Mammary epithelial cell (primary cell): ENCODE data around the gene HSPH1.

Experiments used
- EZH2 ChIP-seq: IDR thresholded peaks from 2 replicates; pipeline ENCODE4 v1.6.1; 2012; ENCODE audit warnings: low read length, inconsistent platforms, borderline replicate concordance
- TF ChIP-seq, protein P1 (sequence below), 2 donors: IDR thresholded peaks in 1 of 2; conservative IDR thresholded peaks in 1 of 2; 2 replicates each; pipeline ENCODE4 v1.5.1; 2011 to 2012; ENCODE audit warnings: inconsistent platforms in 2 of 2, low read length in 2 of 2, mild to moderate bottlenecking in 2 of 2, control low read depth in 1 of 2, low read depth in 1 of 2; ENCODE audit not compliant: insufficient read depth in 1 of 2; ENCODE audit errors: extremely low read depth in 1 of 2

DNA sequence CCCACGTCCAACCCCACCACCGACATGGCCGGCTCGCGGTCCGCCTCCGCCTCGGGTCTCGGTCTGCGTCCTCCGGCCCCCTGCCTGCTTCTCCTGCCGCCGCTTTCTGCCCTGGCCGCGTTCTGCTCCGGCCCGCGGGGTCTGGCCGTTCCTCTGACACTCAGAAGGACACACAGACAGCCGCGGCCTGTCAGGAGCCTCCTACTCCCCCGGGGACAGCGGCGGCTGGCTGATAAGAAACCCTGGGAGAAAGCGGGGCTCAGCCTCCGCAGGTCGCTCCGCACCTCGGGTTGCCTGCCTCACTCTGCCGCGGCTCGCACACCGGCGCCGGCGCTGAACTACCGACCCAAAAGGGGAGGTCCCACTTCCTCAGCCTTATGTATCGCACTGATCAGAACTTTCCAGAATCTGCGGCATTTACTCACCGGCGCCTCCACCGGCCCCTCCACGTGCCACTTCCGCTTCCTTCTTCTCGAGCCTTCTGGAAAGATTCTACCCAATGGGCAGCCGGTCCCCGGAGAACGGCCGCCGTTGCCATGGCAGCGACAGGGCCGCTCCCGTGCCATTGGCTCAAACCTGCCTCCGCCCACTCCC is at the start of gene HSPH1:
- TF ChIP-seq, protein P1, sequence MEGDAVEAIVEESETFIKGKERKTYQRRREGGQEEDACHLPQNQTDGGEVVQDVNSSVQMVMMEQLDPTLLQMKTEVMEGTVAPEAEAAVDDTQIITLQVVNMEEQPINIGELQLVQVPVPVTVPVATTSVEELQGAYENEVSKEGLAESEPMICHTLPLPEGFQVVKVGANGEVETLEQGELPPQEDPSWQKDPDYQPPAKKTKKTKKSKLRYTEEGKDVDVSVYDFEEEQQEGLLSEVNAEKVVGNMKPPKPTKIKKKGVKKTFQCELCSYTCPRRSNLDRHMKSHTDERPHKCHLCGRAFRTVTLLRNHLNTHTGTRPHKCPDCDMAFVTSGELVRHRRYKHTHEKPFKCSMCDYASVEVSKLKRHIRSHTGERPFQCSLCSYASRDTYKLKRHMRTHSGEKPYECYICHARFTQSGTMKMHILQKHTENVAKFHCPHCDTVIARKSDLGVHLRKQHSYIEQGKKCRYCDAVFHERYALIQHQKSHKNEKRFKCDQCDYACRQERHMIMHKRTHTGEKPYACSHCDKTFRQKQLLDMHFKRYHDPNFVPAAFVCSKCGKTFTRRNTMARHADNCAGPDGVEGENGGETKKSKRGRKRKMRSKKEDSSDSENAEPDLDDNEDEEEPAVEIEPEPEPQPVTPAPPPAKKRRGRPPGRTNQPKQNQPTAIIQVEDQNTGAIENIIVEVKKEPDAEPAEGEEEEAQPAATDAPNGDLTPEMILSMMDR (conservative IDR thresholded peaks at IDR 0.05 in 1 of 2, IDR thresholded peaks at IDR 0.05 in 1 of 2; ENCODE audit: extremely low read depth in 1 of 2, insufficient read depth in 1 of 2, low read depth in 1 of 2, low read length in 2 of 2), result peak in 1 of 2 donors; percentile 35
- TF ChIP-seq EZH2, result no peak
